ENCODE results near the gene SCN9A.

DNA sequence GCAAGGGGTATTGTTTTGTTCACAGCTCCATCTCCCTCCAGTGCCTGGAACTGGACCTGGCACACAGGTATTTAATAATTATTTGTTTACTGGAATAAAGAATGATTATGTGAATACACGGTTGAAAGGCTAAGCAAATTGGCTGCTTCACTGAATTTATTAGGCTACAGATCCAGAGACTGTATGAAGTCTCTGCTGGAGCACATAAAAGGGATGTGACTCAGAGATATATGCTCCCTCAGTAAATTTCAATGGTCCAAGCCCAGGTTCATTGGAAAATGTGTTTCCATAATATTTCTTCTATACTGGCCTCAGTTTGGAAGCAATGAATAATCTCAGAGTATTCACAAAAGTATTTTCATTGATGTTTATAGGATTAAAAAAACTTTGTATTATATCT, 126.4 kb downstream of the SCN9A start:
- TF ChIP-seq EZH2 (IDR thresholded peaks at IDR 0.05; ENCODE audit: borderline replicate concordance, low read length), result no peak
- TF ChIP-seq, protein P1, sequence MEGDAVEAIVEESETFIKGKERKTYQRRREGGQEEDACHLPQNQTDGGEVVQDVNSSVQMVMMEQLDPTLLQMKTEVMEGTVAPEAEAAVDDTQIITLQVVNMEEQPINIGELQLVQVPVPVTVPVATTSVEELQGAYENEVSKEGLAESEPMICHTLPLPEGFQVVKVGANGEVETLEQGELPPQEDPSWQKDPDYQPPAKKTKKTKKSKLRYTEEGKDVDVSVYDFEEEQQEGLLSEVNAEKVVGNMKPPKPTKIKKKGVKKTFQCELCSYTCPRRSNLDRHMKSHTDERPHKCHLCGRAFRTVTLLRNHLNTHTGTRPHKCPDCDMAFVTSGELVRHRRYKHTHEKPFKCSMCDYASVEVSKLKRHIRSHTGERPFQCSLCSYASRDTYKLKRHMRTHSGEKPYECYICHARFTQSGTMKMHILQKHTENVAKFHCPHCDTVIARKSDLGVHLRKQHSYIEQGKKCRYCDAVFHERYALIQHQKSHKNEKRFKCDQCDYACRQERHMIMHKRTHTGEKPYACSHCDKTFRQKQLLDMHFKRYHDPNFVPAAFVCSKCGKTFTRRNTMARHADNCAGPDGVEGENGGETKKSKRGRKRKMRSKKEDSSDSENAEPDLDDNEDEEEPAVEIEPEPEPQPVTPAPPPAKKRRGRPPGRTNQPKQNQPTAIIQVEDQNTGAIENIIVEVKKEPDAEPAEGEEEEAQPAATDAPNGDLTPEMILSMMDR (IDR thresholded peaks at IDR 0.05; ENCODE audit: low read length), result no peak
